OCI-LY1 (cell line): ENCODE data around the gene TBC1D10A.

Experiments
- EZH2 ChIP-seq: fragments of 200-600 bp; sonication (generic), shearing (Covaris generic); IDR thresholded peaks from 2 replicates; pipeline ENCODE4 v1.8.0; 2017; ENCODE audit warnings: borderline replicate concordance, mixed run types, mild to moderate bottlenecking, antibody characterized with exemption, low read length, moderate library complexity, mixed read lengths
- TF ChIP-seq, protein P1 (sequence below): fragments of 200-600 bp; sonication (generic), shearing (Covaris generic); IDR thresholded peaks from 2 replicates; pipeline ENCODE4 v1.5.1; 2017; ENCODE audit warnings: mild to moderate bottlenecking, antibody characterized with exemption, low read length, moderate library complexity, mixed read lengths

DNA sequence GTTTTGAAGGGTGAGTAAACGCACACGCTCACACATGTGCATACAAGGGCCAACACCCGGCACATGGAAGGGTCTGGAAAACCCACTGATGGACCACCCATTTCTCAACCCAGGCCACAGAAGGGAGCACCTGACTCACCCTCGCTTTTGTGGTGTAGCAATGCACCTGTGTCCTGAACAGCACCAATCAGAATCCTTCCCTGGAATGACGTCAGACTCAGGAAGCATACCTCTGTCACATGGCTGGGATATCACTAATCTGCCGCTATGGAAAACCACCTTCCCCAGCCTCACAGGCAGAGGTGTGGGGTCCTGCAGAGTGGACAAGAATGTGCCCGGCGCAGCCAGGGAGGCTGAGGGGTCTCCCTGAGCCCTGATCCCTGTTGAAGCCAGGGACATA lies 51.1 kb downstream of the TBC1D10A start:
- no peak for TF ChIP-seq EZH2
- TF ChIP-seq, protein P1, sequence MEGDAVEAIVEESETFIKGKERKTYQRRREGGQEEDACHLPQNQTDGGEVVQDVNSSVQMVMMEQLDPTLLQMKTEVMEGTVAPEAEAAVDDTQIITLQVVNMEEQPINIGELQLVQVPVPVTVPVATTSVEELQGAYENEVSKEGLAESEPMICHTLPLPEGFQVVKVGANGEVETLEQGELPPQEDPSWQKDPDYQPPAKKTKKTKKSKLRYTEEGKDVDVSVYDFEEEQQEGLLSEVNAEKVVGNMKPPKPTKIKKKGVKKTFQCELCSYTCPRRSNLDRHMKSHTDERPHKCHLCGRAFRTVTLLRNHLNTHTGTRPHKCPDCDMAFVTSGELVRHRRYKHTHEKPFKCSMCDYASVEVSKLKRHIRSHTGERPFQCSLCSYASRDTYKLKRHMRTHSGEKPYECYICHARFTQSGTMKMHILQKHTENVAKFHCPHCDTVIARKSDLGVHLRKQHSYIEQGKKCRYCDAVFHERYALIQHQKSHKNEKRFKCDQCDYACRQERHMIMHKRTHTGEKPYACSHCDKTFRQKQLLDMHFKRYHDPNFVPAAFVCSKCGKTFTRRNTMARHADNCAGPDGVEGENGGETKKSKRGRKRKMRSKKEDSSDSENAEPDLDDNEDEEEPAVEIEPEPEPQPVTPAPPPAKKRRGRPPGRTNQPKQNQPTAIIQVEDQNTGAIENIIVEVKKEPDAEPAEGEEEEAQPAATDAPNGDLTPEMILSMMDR, result no peak
